ENCODE measurements around the gene CCNI2.

DNA sequence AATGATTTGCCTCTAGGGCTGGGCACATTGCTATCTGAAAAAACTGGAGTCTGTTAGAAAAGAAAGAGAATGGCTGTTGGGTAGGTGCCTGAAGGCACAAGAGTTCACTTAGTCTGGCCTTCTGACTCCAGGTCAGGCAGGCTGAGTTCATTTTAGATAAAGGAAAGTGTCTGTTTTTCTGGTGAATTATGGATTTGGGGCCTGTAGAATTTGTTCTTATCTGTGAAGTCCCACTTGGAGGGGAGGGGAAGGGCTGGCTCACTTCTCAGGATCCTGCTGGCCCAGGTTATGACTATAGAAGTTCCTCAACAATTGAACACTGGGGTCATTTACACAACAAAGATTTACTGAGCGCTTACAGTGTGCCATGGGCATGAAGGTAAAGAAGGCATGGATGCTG, 41.3 kb downstream of the CCNI2 start:
- TF ChIP-seq, protein P1, sequence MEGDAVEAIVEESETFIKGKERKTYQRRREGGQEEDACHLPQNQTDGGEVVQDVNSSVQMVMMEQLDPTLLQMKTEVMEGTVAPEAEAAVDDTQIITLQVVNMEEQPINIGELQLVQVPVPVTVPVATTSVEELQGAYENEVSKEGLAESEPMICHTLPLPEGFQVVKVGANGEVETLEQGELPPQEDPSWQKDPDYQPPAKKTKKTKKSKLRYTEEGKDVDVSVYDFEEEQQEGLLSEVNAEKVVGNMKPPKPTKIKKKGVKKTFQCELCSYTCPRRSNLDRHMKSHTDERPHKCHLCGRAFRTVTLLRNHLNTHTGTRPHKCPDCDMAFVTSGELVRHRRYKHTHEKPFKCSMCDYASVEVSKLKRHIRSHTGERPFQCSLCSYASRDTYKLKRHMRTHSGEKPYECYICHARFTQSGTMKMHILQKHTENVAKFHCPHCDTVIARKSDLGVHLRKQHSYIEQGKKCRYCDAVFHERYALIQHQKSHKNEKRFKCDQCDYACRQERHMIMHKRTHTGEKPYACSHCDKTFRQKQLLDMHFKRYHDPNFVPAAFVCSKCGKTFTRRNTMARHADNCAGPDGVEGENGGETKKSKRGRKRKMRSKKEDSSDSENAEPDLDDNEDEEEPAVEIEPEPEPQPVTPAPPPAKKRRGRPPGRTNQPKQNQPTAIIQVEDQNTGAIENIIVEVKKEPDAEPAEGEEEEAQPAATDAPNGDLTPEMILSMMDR (IDR thresholded peaks at IDR 0.05) = no peak
- no peak for TF ChIP-seq POLR2A (IDR thresholded peaks at IDR 0.05)

All from uterus (tissue), 2 donors.